ENCODE data around the gene CALN1.

GRCh38 chr7:71854546-71855397 lies 557.4 kb downstream of the CALN1 start:
- TF ChIP-seq GATA3 (IDR thresholded peaks at IDR 0.05; ENCODE audit: low read depth, low read length): no peak
- no peak for TF ChIP-seq GATA2 (IDR thresholded peaks at IDR 0.05; ENCODE audit: low read depth, low read length)

All from SH-SY5Y (cell line).